Right atrium auricular region (tissue), 2 donors: Measurements from ENCODE around the gene NUTM2E. TPM values are rescaled to one million over a fixed set of nuclear protein-coding genes. Genes with fewer than 3 reads are reported as not detected.

Source experiments
- total RNA-seq, 2 donors: library from RNA; depleted of rRNA; stranded (reverse); fragments of >200 nt; gene quantifications; one replicate each; pipeline ENCODE4 v1.1.0, GENCODE V29; 2016

Gene NUTM2E
- total RNA-seq, 2 donors from 2014 or later, result not detected

Other genes with a start within 250 kb of the NUTM2E start
- gene SFTPA1, start 215.8 kb upstream of the NUTM2E start, total RNA-seq, result not detected
- 1 to 10 TPM in 1 of 2 donors, under 1 TPM in 1; 0.48 to 1.2 TPM for gene NUTM2B, start 123.5 kb upstream of the NUTM2E start, total RNA-seq
- gene SFTPD, start 122.4 kb downstream of the NUTM2E start, total RNA-seq, result 1 to 10 TPM in 1 of 2 donors, under 1 TPM in 1; 0.74 to 2.1 TPM